BLaER1 treated with 17β-estradiol and CSF1 and Interleukin-3, amounts not matched to agents 10 nM and 100 nM (cell line): ENCODE data around the gene PIGN.
A peak's percentile ranks its signal among the peaks of the same experiment; 100 is the strongest.

Experiments
- H3K27ac ChIP-seq, 11 experiments: shearing (Covaris generic); formaldehyde crosslinking; 2 replicates each; pipeline ENCODE4 v1.8.1; 2022
- H3K27me3 ChIP-seq, 11 experiments: shearing (Covaris generic); formaldehyde crosslinking; 2 replicates each; pipeline ENCODE4 v1.8.1; 2022
- H3K36me3 ChIP-seq, 11 experiments: shearing (Covaris generic); formaldehyde crosslinking; 2 replicates each; pipeline ENCODE4 v1.8.1; 2022
- H3K4me1 ChIP-seq, 10 experiments: shearing (Covaris generic); formaldehyde crosslinking; 2 replicates each; pipeline ENCODE4 v1.8.1; 2022
- H3K4me2 ChIP-seq, 11 experiments: shearing (Covaris generic); formaldehyde crosslinking; 2 replicates each; pipeline ENCODE4 v1.8.1; 2022
- H3K4me3 ChIP-seq, 10 experiments: shearing (Covaris generic); formaldehyde crosslinking; 2 replicates each; pipeline ENCODE4 v1.8.1; 2022
- H3K9ac ChIP-seq, 11 experiments: shearing (Covaris generic); formaldehyde crosslinking; 2 replicates each; pipeline ENCODE4 v1.8.1; 2022
- H3K9me3 ChIP-seq, 11 experiments: shearing (Covaris generic); formaldehyde crosslinking; replicated peaks in 1 of 11; 2 replicates each; pipeline ENCODE4 v1.8.1; 2022
- H4K20me1 ChIP-seq, 11 experiments: shearing (Covaris generic); formaldehyde crosslinking; 2 replicates each; pipeline ENCODE4 v1.8.1; 2022
- Cebpa-rat ChIP-seq, 11 experiments: shearing (Covaris generic); IDR thresholded peaks; 2 replicates each; pipeline ENCODE4 v1.8.1; 2022

PIGN gene

DNA sequence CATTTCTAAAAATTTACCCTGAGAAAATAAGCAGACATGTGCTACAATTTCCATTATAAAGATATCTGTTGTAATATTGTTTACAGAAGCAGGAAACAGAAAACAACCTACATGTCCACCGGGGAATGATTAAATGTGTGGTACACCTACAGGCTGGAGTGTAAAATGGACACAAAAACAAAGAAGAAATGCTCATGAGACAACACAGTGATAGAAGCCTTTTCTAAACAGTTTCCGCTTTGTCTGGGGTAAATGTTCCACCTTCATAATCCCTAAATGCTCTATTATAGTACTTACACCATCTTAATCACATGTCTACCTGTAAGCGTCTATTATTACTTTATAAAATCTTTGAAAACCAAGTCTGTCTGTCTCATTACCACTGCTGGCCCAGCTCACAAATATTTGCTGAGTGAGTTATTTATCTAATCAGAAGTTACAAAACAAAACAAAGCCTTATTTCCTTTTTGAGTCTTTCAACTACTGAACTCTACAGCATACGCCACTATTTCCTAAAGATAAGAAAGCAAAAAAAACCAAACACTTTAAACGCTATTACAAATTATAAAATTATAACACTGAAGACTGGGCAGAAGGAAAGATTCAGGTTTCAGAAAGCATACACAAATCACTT is 95.3 kb downstream of the PIGN start:
- Histone ChIP-seq H3K4me3 (no peak overlapping the region), H3K9ac (no peak overlapping the region), H3K36me3 (peaks cover 4 to 30% (median 12%) of the 10 kb centered on the region in 11 experiments; a peak in 14 of 22 replicates), H3K27ac (no peak overlapping the region), H3K4me1 (peaks cover 0 to 14% (median 0%) of the 10 kb centered on the region in 10 experiments; a peak in 5 of 20 replicates), H3K4me2 (no peak overlapping the region), H3K27me3 (no peaks in the 10 kb centered on the region), H4K20me1 (no peaks in the 10 kb centered on the region), H3K9me3 (no peaks in the 10 kb centered on the region)
- TF ChIP-seq Cebpa-rat (IDR thresholded peaks at IDR 0.05): no peak

DNA sequence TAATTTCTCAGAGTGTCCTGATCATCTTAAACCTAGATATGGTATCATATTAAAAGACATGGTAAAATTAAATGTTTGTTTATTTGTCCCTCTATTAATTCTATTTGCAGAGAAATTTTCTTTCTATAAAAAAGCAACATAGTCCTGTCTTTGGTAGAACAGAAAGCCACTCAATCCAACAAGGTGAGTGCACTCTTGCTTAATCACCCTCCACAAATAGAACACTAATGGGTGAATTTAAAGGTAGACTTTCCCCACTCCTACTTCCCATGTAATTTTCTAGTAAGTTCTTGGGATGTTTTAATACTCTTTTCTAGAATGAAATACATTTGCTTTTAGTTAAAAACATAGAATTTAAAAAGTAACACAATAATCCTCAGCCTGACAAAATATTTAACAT is 97.7 kb downstream of the PIGN start:
- H3K9ac ChIP-seq: no peak overlapping the region
- H3K9me3 ChIP-seq: no peaks in the 10 kb centered on the region
- H4K20me1 ChIP-seq: no peaks in the 10 kb centered on the region
- no peak for TF ChIP-seq Cebpa-rat (IDR thresholded peaks at IDR 0.05)
- H3K4me3 ChIP-seq: no peak overlapping the region
- H3K4me2 ChIP-seq: no peak overlapping the region
- H3K27me3 ChIP-seq: no peaks in the 10 kb centered on the region
- H3K36me3 ChIP-seq: peaks cover 8 to 38% (median 15%) of the 10 kb centered on the region in 11 experiments; a peak in 14 of 22 replicates
- H3K27ac ChIP-seq: no peak overlapping the region
- peaks cover 0 to 30% (median 0%) of the 10 kb centered on the region in 10 experiments; a peak in 10 of 20 replicates for H3K4me1 ChIP-seq

DNA sequence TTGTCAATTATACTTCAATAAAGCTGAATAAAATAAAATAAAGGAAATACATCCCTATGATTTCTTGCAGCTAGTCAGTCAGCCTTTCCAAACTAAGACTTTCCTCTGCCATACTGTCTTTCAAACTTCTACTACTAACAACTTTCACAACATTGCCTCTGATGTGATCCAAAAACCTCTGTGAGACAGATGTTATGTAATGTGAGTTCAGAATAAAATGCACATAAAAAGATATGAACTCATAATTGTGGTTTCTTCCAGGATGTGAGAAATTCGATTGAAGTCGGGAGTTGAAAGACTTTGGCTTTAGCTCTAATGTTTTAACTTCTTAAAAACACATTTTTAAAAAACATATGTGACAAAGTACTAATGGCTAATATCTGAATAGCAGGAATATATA is 98.7 kb downstream of the PIGN start:
- Histone ChIP-seq H3K27ac (no peak overlapping the region), H3K27me3 (no peaks in the 10 kb centered on the region), H3K9ac (no peak overlapping the region), H3K4me1 (peaks cover 0 to 39% (median 0%) of the 10 kb centered on the region in 10 experiments; a peak in 10 of 20 replicates), H3K4me3 (no peak overlapping the region), H4K20me1 (no peaks in the 10 kb centered on the region), H3K9me3 (no peaks in the 10 kb centered on the region), H3K36me3 (peaks cover 8 to 38% (median 15%) of the 10 kb centered on the region in 11 experiments; a peak in 14 of 22 replicates), H3K4me2 (peak overlapping the region in 3 of 11 experiments; percentile 12 to 40 (median 24); a peak in 3 of 22 replicates)
- no peak for TF ChIP-seq Cebpa-rat (IDR thresholded peaks at IDR 0.05)

DNA sequence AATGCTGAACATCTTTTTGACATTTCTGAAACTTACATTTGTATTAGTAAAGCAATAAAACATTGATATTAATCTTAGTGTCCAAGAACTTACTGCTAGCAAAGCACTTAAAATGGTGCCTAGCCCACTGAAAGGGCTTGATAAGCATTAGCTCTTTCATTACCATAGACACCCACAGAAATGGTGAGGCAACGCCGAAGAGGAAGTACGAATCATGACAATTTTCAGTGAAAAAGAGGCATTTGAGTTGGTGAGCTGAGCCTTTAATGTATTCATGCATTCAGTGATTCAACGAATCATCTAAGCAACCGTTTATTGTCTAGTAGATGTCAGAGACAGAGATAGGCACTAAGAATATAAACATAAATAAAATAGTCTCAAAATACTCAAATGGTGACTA is 101.1 kb downstream of the PIGN start:
- Histone ChIP-seq H3K9me3 (no peaks in the 10 kb centered on the region), H3K4me3 (no peak overlapping the region), H3K36me3 (peaks cover 8 to 30% (median 15%) of the 10 kb centered on the region in 11 experiments; a peak in 14 of 22 replicates), H3K4me1 (peaks cover 0 to 41% (median 0%) of the 10 kb centered on the region in 10 experiments; a peak in 10 of 20 replicates), H4K20me1 (no peaks in the 10 kb centered on the region), H3K27ac (peak overlapping the region in 2 of 11 experiments; percentile 24 to 35; a peak in 2 of 22 replicates), H3K27me3 (no peaks in the 10 kb centered on the region), H3K9ac (no peak overlapping the region), H3K4me2 (peak overlapping the region in 3 of 11 experiments; percentile 28 to 47 (median 33); a peak in 5 of 22 replicates)
- TF ChIP-seq Cebpa-rat (IDR thresholded peaks at IDR 0.05): no peak

DNA sequence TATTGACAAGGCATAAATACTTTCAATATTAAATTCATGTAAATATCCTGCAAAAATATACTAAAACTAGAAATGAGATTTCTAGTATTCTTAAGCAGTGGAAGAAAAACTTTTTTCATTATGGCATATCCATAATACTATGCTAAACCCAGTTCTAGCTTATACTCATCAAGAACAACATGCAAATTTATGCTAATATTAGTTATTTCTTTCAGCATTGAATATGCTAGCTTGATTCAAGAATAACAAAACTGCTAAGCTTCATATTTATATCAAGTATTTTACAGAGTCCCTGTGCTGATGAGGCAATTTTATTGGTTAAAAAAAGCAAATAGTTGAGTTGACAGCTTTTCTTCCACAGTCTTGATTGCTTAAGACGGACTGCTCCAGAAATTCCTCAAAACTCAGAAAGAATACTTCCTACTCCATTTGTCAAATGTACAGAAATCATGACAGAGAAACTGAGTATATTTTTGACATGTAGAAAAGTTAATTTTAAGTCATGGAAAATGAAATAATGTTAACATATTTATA is 105.0 kb downstream of the PIGN start:
- no peak overlapping the region for H3K27ac ChIP-seq
- H3K36me3 ChIP-seq: peaks cover 2 to 21% (median 6%) of the 10 kb centered on the region in 11 experiments; a peak in 12 of 22 replicates
- H3K4me2 ChIP-seq: peak overlapping the region in 2 of 11 experiments; percentile 54 to 60; a peak in 3 of 22 replicates
- no peaks in the 10 kb centered on the region for H4K20me1 ChIP-seq
- H3K9ac ChIP-seq: no peak overlapping the region
- H3K27me3 ChIP-seq: no peaks in the 10 kb centered on the region
- TF ChIP-seq Cebpa-rat (IDR thresholded peaks at IDR 0.05): no peak
- no peaks in the 10 kb centered on the region for H3K9me3 ChIP-seq
- H3K4me3 ChIP-seq: no peak overlapping the region
- peaks cover 0 to 41% (median 0%) of the 10 kb centered on the region in 10 experiments; a peak in 7 of 20 replicates for H3K4me1 ChIP-seq

DNA sequence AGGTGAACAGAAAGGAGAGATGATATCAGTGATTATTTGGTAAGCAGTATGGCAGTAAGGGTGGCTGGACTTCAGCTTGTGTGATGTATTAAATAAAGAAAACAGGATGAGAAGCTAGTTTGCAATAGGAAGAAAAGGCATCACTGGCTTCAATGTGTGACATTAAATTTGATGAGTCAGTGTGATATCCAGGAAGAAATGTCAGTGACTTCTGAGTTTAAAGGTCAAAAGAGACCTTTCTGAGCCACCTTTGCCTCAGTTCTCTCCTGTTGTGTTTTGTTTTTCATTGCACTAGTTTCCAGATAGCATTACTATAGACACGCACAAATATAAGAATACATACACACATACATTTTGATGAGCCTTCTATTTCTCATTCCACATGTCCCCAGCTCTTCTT is 105.6 kb downstream of the PIGN start:
- Histone ChIP-seq H3K27ac (no peak overlapping the region), H4K20me1 (no peaks in the 10 kb centered on the region), H3K36me3 (peaks cover 0 to 16% (median under 1%) of the 10 kb centered on the region in 11 experiments; a peak in 9 of 22 replicates), H3K27me3 (no peaks in the 10 kb centered on the region), H3K9me3 (no peaks in the 10 kb centered on the region), H3K4me3 (no peak overlapping the region), H3K4me1 (peaks cover 0 to 39% (median 0%) of the 10 kb centered on the region in 10 experiments; a peak in 7 of 20 replicates), H3K9ac (no peak overlapping the region), H3K4me2 (peak overlapping the region in 2 of 11 experiments; percentile 8 to 36; a peak in 3 of 22 replicates)
- no peak for TF ChIP-seq Cebpa-rat (IDR thresholded peaks at IDR 0.05)

DNA sequence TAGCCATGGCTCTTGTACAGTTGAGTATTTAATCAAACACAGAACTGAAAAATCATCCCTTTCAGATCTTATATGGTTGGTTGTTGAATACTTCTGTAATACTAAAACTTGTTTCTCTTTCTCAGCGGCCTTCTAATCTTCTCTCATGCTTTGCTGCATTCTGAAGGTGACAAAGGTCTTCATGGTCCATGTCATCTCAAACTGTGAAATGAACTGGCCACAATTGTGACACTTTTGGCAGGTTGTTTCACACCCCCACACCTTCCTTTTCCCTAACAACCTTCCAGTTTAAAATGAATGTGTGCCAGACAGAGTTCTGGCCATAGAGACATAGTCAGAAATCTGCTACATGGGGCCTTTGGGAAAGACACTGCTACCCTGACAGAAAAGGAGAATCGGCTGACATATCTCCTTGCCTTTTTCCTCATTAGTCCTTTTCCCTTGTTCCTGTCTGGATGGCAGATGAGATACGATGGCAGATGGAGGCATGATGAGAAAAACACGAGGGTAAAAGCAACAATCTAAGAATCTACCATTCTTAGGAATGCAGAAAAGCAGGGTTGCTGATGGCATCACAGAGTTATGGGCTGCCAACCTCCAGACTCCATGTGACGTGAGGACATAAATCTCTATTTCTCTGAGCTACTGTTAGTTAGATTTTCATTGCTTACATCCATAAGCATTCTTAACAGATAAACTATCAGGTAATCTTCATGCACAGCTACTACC is 106.5 kb downstream of the PIGN start:
- no peak overlapping the region for H3K9ac ChIP-seq
- H3K27me3 ChIP-seq: no peaks in the 10 kb centered on the region
- H4K20me1 ChIP-seq: no peaks in the 10 kb centered on the region
- H3K4me3 ChIP-seq: no peak overlapping the region
- peaks cover 0 to 12% (median 0%) of the 10 kb centered on the region in 11 experiments; a peak in 7 of 22 replicates for H3K36me3 ChIP-seq
- H3K9me3 ChIP-seq: no peaks in the 10 kb centered on the region
- no peak for TF ChIP-seq Cebpa-rat (IDR thresholded peaks at IDR 0.05)
- H3K4me1 ChIP-seq: peaks cover 0 to 30% (median 0%) of the 10 kb centered on the region in 10 experiments; a peak in 6 of 20 replicates
- no peak overlapping the region for H3K27ac ChIP-seq
- H3K4me2 ChIP-seq: no peak overlapping the region

DNA sequence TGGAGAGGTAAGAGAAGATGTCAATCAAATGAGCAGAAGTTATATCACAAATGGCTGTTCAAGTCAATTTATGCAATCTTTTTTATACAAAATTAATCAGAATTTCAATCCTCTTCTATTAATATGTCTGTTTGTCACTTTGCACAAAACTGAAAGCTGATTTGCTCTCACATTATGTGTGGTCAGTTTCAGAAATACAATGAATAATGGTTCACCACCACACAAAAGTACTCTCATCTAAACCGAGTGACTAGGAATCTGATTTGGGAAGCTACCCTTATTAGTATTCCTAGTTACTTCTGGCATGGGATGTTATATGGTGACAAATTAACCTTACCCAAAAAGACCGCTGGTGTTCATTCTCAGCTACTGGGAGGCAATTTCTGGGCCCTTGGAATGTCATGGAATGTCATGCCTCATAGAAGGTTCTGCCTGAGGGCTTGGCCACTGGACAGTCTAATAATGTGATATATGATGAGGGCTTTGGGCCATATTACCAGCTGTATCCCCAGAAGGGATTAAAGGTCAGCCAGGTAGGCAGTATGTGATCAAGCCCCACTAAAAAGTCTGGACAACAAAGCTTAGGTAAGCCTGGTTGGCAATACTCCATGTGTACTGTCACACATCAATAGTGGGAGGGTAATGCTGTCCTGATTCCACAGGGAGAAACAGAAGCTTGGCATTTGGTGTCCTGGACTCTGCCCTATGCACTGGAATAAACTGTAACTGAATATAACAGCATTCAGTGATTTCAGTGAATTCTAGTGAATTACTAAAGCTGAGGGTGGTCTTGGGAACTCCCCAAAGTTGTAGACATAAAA is 113.2 kb downstream of the PIGN start:
- H3K4me3 ChIP-seq: no peak overlapping the region
- no peaks in the 10 kb centered on the region for H3K27me3 ChIP-seq
- H3K4me2 ChIP-seq: no peak overlapping the region
- H3K27ac ChIP-seq: no peak overlapping the region
- no peak overlapping the region for H3K9ac ChIP-seq
- H4K20me1 ChIP-seq: no peaks in the 10 kb centered on the region
- peaks cover 0 to 12% (median 0%) of the 10 kb centered on the region in 11 experiments; a peak in 1 of 22 replicates for H3K36me3 ChIP-seq
- H3K9me3 ChIP-seq: no peaks in the 10 kb centered on the region
- no peaks in the 10 kb centered on the region for H3K4me1 ChIP-seq
- no peak for TF ChIP-seq Cebpa-rat (IDR thresholded peaks at IDR 0.05)
